ENCODE measurements around the gene GALR1.

DNA sequence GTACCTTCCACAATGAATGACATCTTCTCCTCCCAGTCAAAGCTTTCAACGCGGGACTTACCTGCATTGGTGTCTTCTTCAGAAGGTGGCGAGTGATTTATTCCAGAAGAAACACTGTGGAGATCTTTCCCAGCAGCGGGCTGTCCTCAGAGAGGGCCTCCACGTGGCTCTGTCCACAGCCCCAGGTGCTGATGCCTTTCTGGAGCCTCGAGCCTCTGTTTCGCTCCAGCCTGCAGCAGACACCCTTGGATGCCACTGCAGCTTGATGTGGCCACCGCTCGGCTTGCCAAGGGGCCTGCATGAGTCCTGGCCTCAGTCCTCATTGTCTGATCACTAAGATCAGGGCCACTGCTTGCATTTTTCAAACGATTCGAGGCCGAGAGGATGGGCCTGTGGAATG, 46.6 kb upstream of the GALR1 start:
- no peak for TF ChIP-seq CTCF (IDR thresholded peaks at IDR 0.05 in 8 of 11, conservative IDR thresholded peaks at IDR 0.05 in 3 of 11)
- TF ChIP-seq POLR2AphosphoS5 (IDR thresholded peaks at IDR 0.05), result no peak
- TF ChIP-seq POLR2A (IDR thresholded peaks at IDR 0.05), result no peak

Measured in spleen (tissue), 7 donors.